GM18498 (cell line): ENCODE data around the gene PSENEN.
A peak's percentile ranks its signal among the peaks of the same experiment; 100 is the strongest.

Source experiments
- ATAC-seq: cut with Tn5 transposase; IDR thresholded peaks from one replicate; pipeline ENCODE4 v1.9.1; 2021; ENCODE audit warnings: mild to moderate bottlenecking, moderate library complexity; ENCODE audit not compliant: unreplicated experiment

PSENEN gene

GRCh38 chr19:35745328-35746086 lies at the start of gene PSENEN, which contains the start of gene U2AF1L4:
Gene PSENEN (plus strand): TSS chr19:35745651. CDS start chr19:35745931, 280 bp downstream.
Gene U2AF1L4 (minus strand): TSS chr19:35745418. CDS start chr19:35745391, 27 bp downstream.
- ATAC-seq, result peak; percentile 47

GRCh38 chr19:35695895-35696422 lies 49.5 kb upstream of the PSENEN start:
- no peak for ATAC-seq

- no peak for ATAC-seq
Measured at GRCh38 chr19:35696835-35697234, 48.6 kb upstream of the PSENEN start.

- ATAC-seq, result peak; percentile 97
Measured at GRCh38 chr19:35702223-35703012, 43.0 kb upstream of the PSENEN start.

- no peak for ATAC-seq
Measured at GRCh38 chr19:35703343-35703742, 42.1 kb upstream of the PSENEN start.

GRCh38 chr19:35704218-35704617 lies 41.2 kb upstream of the PSENEN start, which contains the start of gene ZBTB32:
Gene ZBTB32 (plus strand): TSS chr19:35704558. CDS start chr19:35714627, 10,069 bp downstream.
- ATAC-seq, result no peak

- no peak for ATAC-seq
Measured at GRCh38 chr19:35708391-35708790, 37.1 kb upstream of the PSENEN start.

GRCh38 chr19:35710784-35711723 lies 34.4 kb upstream of the PSENEN start:
- peak; percentile 33 for ATAC-seq

GRCh38 chr19:35712567-35713505 lies 32.6 kb upstream of the PSENEN start:
- no peak for ATAC-seq

- ATAC-seq, result no peak
Measured at GRCh38 chr19:35713506-35713850, 32.0 kb upstream of the PSENEN start.

- no peak for ATAC-seq
Measured at GRCh38 chr19:35713904-35714495, 31.5 kb upstream of the PSENEN start.

- no peak for ATAC-seq
Measured at GRCh38 chr19:35714601-35715354, 30.7 kb upstream of the PSENEN start.

GRCh38 chr19:35715355-35715809 lies 30.1 kb upstream of the PSENEN start:
- no peak for ATAC-seq

GRCh38 chr19:35715981-35716800 lies 29.3 kb upstream of the PSENEN start:
- ATAC-seq, result no peak

GRCh38 chr19:35716801-35717664 lies 28.4 kb upstream of the PSENEN start:
- ATAC-seq, result peak; percentile 71

- ATAC-seq, result peak; percentile 58
Measured at GRCh38 chr19:35717665-35718344, 27.6 kb upstream of the PSENEN start, which contains the start of gene KMT2B. Gene KMT2B (plus strand): TSS chr19:35718003. CDS start chr19:35718019, 16 bp downstream.
